Germinal center (tissue), 1 donor: ENCODE results near the gene STRBP.
"Not testable (repeated sequence)": the region's sequence is repeated elsewhere in the genome, so short reads cannot be mapped to it uniquely, and the experiment has no call there.

Experiments used
- DNase-seq: peaks from one replicate; pipeline ENCODE4 v3.0.0; 2012; ENCODE audit warnings: mixed read lengths, low spot score

The STRBP gene

DNA sequence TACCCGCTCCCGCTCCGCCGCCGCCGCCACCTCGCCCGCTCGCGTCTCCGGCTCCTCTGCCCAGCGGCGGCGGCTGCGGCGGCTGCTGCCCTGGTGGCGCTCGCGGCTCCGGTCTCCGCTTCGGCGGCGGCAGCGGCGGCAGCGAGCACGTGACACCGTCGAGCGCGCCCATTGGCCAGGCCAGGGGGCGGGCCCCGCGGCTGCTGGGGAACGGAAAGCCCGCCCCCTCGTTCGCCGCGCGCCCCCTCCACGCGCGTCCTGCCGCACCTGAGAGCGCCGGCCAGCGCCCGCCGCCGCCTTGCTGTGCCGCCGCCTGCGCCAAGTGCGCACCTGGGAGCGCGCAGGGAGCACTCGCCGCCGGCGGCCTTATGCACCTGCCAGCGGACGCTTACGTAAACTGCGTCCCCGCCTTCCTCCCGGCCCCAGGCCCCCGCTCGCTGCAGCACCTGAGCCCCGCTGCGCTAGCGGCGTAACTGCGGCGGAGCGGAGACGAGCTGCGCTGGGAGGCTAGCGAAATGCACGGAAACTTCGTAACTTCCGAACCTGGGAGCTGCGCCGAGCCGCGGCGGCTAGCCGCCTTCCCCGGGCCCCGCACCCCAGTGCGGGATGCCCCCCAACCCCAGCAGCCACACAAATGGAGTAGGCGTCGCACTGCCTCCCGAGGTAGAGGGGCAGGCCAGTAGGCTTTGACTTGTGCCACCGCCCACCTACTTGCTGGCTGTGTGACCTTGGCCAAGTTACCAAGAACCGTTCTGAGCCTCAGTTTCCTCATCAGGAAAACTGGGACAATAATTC is at the start of gene STRBP:
TSS of gene STRBP (minus strand) at position 122 of the 795 bp plus-strand sequence. CDS start 84,452 bp downstream, outside the sequence.
- DNase-seq: peak; percentile 98

DNA sequence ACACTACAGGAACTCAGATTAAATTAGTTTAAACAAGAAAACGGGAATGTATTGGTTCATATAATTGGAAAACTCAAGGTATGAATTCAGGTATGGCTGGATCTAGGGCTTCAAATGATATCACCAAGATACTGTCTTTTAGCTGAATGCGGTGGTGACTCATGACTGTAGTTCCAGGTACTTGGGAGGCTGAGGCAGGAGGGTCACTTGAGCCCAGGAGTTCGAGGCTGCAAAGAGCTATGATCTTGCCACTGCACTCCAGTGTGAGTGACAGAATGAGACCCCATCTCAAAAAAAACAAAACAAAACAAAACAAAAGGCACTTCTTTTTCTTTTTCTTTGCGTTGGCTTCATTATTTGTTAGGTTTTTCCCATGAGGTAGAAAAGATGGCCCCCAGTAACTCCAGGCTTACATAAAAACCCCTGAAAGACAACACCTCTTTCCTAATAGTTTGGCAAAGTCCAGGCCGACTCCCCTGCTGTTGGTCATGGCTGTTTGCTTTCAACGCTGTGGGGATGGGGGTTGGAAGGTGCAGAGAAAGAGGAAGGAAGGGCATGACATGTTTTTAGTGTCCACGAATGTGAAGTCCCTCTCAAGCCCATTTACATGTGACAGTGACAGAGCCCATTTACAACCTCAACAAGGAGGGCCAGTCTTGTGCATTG is 47.8 kb upstream of the STRBP start:
- no peak for DNase-seq

DNA sequence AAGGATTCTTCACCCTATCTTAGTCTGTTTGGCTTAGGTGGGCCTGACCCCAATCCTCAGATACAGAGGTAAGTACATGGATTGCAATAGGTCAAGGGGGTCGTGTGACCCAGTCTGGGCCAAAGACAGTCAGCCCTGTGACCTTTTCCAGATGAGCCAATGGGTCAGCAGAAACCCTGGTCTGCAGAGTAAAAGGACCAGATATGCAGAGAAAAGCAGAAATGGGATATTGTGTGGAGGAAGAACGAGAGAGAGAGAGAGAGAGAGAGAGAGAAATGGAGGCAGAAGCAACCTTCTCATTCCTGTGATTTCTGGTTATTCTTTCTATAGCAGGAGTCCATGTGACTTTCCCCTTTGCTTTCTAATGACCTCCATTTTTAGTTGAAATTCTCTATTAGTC is 47.2 kb upstream of the STRBP start:
- DNase-seq: no peak

DNA sequence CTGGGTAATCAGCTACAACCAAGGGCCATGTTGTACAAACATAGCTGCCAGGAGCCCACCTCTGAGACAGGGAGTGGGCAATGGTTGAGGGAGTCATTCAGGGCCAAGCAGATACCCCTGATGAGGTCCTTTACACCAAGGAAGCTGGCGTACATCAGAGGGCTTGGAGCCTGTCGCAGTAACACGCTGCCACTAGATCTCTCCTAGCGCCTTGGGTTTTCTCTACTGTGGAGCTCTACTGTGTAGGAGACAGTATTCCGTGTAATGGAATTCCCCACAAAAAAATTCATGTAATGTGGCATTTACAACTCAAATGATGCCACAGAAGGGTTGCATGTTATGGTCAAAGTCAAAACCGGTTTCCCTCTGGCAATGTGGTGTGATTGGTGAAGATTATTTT is 46.2 kb upstream of the STRBP start:
- DNase-seq: no peak

DNA sequence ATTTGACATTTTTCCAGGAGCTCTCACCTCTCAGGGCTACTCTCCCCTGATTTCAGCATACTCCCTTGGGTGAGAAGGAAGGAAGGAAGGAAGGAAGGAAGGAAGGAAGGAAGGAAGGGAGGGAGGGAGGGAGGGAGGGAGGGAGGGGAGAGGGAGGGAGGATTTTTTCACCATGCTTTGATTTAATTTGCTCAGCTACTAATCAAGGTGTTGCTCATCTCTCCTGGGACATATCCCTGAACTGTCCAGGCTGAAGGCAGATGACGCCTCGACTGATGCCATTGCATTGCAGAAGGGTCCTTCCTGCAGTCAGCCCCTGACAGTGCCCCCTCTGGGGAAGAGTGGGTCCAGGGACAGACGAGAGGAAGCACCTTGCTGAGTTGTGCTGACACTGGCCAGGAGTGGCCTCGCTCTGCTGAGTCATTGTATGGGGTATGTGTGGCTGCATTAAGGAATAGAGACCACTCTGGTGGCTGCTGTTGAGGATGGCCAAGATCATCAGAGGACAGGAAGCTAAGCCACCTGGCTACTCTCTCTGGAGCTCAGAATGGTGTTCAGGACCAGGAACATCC is 44.0 kb upstream of the STRBP start:
- DNase-seq: no peak

DNA sequence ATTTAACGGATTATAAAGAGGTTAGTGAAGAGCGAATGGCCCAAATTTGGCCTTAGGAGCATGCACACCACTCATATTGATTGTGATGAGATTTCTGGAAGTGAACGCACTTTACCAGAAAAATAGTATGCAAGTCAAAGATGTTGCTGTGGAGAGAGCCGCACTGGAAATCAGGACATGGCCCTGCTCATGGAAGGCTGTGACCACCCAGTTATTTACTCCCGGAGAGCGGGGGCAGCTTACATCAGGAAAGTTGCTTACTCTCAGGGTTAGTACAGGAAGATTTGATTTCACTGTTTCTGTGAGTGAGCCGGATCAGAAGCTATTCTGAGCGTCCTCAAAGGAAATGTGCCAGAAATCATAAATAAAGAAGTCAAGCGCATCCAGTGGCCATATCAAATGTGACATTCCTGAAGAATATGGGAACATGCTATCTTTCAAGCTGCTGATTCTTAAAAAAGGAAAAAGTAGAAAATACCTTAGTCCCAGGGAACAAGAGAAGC is 42.9 kb upstream of the STRBP start:
- no peak for DNase-seq

DNA sequence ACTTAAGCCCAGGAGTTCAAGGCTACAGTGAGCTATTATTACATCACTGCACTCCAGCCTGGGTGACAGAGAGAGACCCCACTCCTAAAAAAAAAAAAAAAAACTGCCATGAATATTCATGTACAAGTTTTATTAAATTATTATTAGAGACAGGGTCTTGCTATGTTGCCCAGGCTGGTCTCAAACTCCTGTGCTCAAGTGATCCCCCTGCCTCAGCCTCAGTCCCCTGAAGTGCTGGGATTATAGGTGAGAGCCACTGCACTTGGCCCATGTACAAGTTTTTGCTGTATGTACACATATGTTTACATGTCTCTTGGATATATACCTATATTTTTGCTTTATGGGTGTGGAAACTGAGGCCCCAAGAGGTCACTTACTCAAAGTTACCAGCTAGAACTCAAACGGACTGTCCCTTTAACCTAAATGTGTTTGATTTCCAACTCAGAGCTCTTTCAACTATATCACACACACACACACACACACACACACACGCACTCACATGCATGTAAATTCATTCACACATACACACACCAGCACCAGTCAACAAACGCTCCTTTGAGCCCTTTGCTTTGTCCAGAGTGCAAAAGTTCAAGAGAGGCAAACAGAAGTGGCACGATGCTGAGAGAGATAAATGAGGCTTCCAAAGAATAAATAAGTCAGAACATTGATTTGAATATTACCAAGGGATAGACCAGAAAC is 42.3 kb upstream of the STRBP start:
- DNase-seq: no peak

DNA sequence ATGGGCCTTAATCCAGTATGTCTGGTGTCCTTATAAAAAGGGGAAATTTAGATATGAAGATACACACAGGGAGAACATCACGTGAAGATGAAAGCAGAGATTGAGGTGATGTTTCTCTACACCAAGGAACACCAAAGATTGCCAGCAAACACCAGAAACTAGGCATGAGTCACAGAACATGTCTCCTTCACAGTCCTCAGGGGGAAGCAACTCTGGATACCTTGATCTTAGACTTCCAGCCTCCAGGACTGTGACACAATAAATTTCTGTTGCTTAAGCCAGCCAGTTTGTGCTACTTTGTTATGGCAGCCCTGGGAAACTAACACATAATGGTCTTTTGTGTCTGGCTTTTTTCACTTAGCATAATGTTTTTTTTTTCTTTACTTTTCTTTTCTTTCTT is 41.2 kb upstream of the STRBP start:
- DNase-seq: no peak

DNA sequence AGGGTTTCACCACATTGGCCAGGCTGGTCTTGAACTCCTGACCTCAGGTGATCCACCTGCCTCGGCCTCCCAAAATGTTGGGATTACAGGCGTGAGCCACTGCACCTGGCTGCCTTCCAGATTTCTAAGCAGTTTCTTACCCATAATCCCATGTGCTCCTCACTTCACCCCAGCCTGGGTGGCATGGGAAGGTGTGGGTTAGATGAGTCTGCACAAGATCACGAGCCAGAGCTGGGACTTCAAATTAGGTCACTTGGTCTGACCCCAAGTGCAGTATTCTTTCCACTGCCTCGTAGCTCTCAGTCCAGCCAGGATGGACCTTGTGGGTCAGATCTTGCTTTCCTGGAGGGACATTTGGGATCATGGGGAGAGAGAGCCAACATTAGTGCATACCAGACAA is 37.5 kb upstream of the STRBP start:
- no peak for DNase-seq

DNA sequence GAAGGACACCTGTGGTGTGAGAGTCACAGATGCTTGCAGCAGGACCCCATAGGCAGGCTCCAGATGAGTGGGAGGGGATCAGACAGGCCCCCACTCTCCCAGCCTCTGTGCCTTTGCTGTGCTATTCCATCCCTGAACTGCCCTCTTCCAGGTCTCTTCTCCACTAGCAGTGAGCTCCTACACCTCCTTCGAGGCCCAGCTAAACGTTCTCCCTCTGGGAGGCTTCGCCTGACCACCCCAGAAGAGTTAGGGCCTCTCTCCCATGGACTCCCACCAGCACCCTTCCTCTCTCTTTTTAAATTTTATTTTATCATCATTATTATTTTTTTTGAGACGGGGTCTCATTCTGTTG is 35.9 kb upstream of the STRBP start:
- no peak for DNase-seq

DNA sequence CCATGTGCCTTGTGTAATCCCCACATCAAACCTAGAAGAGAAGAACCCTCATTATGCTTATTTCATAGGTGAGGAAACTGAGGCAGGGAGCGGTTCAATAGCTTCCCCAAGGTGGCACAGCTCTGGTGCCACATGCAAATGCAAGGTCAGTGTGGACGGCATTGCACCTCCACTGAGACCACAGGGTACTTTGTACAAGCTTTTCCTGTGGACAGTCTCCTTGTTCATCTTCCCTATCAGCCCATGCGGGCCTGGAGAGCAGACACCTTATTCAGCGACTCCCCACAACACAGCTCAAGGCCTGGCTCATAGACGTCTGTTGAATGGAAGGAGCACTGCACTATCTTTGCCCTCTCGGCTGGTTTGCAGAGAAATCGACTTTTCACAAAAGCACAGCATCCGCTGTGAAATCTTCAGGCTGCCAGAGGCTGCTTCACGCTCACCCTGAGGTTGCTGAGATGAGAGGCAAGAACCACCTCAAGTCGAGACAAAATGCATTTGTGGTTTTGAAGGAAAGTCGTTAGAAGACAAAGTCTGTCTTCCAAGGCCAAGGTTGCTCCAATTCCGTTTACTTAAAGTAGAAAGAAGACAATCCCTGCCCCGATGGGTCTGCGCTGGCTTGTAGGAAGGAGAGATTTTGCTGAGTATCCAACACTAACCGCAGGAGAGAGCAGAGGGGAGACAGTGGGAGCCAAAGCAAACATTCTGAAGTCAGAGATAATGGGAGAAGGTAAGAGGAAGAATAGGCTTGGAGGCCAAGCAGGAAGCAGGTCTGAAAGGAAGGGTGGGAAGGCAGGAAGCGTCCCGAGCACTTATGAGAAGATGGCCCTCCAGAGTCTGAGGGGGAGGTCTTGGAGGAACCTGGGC is 34.2 kb upstream of the STRBP start:
- no peak for DNase-seq

DNA sequence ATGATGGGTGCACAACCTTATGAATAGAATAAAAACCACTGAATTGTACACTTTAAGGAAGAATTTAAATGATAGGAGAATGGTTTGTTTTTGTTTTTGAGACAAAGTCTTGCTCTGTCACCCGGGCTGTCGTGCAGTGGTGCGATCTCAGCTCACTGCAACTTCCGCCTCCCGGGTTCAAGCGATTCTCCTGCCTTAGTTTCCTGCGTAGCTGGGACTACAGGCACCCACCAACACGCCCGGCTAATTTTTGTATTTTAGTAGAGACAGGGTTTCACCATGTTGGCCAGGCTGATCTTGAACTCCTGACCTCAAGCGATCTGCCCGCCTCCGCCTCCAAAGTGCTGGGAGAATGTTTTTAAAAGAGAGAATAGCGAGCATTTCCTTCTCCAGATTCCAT is 33.5 kb upstream of the STRBP start:
- not testable (repeated sequence) for DNase-seq

DNA sequence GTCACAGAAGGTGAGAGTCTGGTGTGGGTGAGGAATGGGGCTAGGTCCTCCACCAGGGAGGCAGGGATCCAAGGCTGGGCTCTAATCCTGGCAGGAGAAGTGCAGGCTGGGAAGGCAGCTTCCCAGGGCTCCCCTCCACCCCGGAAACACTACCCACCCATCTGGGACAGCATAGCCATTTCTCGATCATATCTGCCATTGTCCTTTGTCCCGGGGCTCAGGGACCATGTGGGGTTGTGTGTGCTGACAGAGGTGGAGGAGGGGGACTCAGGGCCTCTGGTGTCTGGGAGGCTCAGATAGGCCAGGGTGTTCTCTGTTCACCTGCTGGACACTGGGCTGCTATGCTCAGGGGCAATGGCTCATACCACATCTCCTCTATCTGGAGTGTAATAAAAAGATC is 32.2 kb upstream of the STRBP start:
- DNase-seq: no peak

DNA sequence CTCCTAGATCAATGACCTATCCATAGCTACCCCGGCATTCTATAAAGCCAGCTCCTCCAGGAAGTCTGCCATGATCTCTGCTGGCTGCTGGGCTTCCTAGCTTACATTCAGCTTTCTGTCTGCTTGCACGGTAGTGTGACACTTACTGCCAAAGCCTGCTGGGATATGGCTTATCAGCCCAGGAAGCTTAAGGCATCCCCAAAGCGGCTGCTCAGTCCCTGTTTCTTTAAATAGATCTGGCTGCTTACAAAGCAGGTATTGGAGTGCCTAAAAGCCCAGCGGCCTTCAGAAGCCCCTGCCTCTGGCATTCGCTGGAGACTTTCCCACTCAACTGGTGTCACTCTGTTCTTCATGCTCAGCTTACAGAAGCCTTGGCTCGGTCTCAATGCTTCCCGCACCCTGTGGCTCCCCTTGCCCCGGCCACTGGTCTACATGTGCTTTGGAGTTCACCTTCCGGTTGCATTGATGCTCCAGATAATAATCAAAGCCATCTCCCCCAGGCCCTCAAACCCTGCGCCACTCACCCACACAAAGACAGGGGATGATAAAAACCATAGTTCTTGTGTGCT is 31.3 kb upstream of the STRBP start:
- DNase-seq: no peak

DNA sequence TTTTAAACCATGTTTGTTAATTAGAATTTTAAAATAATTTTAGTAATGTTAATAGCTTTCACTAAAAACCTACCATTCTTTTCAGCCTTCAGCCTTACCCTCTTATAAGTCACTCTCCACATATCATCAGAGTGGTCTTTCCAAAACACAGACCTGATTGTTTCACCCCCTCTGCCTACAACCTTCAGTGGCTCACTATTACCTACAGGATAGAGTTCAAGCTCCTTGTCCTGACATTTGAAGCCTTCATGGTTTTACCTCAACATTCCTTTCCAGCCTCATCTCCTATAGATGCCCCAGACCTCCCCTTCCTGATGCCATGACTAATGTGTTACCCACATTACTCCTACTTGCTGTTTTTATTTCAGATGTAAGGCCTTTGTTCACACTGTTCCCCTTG is 27.8 kb upstream of the STRBP start:
- no peak for DNase-seq

DNA sequence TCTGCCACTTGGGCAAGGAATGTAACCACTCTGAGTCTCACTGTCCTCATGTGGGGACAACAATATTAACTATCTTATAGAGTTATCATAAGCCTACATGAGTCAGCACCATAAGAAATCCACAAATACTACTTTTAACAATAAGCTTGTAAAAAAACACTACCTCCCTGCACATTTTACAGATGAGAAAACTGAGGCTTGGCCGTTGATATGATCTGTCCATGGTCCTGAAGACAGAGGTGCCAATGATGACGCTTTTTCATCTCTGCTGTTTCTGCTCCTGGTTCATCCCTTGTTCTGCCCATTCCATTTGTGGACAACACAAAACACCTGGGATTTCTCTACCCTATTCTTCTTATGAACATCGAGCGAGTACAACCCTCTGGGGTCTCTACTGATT is 23.4 kb upstream of the STRBP start:
- DNase-seq: peak; percentile 42

DNA sequence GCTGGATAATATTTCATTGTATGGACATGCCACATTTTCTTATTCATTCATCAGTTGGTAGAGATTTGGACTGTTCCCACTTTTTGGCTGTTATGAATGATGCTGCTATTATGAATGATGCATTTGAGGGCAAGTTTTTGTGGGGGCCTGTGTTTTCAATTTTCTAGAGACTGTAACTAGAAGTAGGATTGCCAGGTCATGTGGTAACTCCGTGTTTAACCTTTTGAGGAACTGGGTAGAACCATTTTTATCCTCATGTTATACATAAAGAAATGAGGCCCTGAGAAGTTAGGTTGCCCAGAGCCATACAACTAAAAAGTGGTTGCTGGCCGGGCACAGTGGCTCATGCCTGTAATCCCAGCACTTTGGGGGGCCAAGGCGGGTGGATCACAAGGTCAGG is 22.4 kb upstream of the STRBP start:
- no peak for DNase-seq

DNA sequence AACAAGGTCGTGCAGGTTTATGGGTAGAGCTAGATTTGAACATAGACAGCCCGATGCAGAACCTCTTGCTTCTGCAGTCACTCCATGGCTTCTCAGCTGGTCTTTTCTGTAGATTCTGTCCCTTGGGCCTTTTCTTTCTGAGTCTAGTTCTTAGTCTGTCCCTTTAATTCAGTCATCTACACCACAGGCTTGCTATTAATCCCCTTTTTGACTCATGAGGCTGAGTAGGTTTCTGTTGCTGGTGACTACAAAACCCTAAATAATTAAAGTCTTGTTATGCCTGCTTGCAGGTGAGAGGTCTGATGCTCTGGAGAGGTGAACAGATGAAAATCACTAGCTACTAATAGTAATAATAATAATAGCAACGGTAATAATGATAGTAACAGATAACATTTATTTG is 19.3 kb upstream of the STRBP start:
- no peak for DNase-seq

DNA sequence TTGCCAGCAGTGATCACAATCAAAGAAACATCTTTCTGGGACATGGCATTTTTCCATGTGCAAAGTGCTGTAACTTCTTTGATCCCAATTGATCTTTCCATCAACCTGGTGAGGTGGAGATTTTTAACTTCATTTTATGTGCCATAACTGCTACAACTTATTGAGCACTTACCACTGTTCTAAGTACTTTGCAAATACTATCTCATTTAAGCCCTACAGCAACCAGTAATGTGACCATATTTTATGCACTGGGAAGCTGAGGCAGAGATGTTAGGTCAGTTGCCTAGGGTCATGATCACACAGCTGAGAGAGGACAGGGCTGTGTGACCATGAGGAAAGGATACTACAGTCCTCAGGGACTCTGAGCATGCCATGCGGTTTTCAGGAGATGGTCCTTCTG is 17.9 kb upstream of the STRBP start:
- DNase-seq: no peak

DNA sequence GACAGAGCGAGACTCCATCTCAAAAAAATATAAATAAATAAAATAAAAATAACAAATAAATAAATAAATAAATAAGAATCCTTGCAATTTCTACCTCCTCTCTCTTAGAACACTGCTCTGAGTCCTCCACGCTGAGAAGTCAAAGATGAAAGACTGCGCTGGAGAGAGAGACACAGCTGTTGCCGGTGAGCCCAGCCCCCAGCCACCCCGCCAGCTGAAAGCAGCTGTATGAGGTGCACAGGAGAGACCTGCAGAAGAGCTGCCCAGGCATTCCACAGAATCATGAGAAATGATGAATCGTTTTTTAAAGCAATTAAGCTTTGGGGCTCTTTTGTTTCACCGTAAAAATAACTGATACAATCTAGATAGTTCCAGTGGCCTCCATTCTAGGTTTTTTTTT is 16.3 kb upstream of the STRBP start:
- DNase-seq: no peak

DNA sequence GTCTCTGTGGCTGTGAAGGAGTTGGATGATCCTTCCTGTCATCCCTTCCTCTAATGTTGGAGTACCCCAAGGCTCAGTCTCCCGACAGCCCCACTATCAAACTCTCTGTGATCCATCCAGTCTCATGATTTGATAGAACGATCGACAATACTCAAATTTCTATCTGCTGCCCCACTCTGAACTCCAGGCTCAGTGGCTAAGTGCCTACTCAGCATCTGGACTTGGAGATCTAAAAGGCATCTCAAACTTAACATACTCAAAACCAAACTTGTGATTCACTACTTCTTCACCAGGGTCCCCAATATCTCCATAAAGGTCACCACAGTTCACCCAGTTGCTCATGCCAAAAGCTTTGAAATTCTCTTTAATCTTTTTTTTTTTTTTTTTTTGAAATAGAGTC is 15.1 kb upstream of the STRBP start:
- no peak for DNase-seq

DNA sequence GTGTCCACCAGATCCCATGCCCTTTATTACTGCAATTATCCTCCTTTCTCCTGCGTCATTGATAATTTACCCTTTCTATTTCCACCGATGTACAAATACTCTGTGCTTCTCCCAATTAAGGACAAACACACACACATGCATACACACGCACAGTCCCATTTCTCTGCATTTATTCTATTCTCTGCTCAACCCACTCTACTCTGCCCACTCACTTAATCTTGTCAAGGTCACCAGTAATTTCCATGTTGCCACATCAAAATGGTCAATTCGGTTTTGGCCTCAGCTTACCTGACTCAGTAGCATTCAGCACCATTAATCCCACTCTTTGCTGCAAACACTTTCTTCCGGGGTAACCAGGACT is 14.6 kb upstream of the STRBP start:
- DNase-seq: no peak
